Osteoblast (primary cell): ENCODE results near the gene STAMBPL1. TPM values are rescaled to one million over a fixed set of nuclear protein-coding genes. Genes with fewer than 3 reads are reported as not detected.
A peak's percentile ranks its signal among the peaks of the same experiment; 100 is the strongest.

Source experiments
- DNase-seq: peaks from one replicate; pipeline ENCODE4 v3.0.0; 2011; ENCODE audit warnings: low spot score, mixed read lengths; ENCODE audit not compliant: insufficient read length; ENCODE audit errors: missing footprints
- H2AFZ ChIP-seq: 2 replicates; pipeline ENCODE4 v1.6.0; 2011; ENCODE audit warnings: mild to moderate bottlenecking, low read length
- H3K27ac ChIP-seq: 2 replicates; pipeline ENCODE4 v1.5.1; 2011; ENCODE audit warnings: mild to moderate bottlenecking, low read depth, low read length, moderate library complexity
- H3K27me3 ChIP-seq: 2 replicates; pipeline ENCODE4 v1.6.0; 2012; ENCODE audit warnings: mild to moderate bottlenecking, control low read depth, inconsistent platforms, low read length, moderate library complexity; ENCODE audit not compliant: insufficient read depth
- H3K36me3 ChIP-seq: 2 replicates; pipeline ENCODE4 v1.5.1; 2011; ENCODE audit warnings: mild to moderate bottlenecking, low read length, control low read depth, moderate library complexity; ENCODE audit not compliant: insufficient read depth
- H3K4me1 ChIP-seq: 2 replicates; pipeline ENCODE4 v1.5.1; 2011; ENCODE audit warnings: mild to moderate bottlenecking, low read length, control low read depth, moderate library complexity; ENCODE audit not compliant: insufficient read depth
- H3K4me2 ChIP-seq: 2 replicates; pipeline ENCODE4 v1.6.0; 2011; ENCODE audit warnings: mild to moderate bottlenecking, low read length; ENCODE audit not compliant: insufficient read depth
- H3K4me3 ChIP-seq: fragments of 200-600 bp; sonication (generic); 3 replicates; pipeline ENCODE4 v1.5.1; 2012; ENCODE audit warnings: mild to moderate bottlenecking, low read length, inconsistent platforms; ENCODE audit not compliant: insufficient read depth
- H3K79me2 ChIP-seq: 2 replicates; pipeline ENCODE4 v1.6.0; 2012; ENCODE audit warnings: mild to moderate bottlenecking, low read length, control low read depth, inconsistent platforms; ENCODE audit not compliant: insufficient read depth
- H3K9me3 ChIP-seq: 2 replicates; pipeline ENCODE4 v1.5.1; 2011; ENCODE audit warnings: low read depth, low read length, control low read depth
- H4K20me1 ChIP-seq: 2 replicates; pipeline ENCODE4 v1.6.0; 2012; ENCODE audit warnings: mild to moderate bottlenecking, low read length, control low read depth; ENCODE audit not compliant: insufficient read depth
- total RNA-seq: library from RNA; depleted of rRNA; stranded (reverse); fragments of >200 nt; gene quantifications from 2 replicates; pipeline ENCODE4 v1.2.3, GENCODE V29; 2012
- TF ChIP-seq, protein P1 (sequence below): IDR thresholded peaks from 2 replicates; pipeline ENCODE4 v1.5.1; 2011; ENCODE audit warnings: mild to moderate bottlenecking, low read depth, low read length, moderate library complexity; ENCODE audit errors: extremely low read depth

STAMBPL1 gene
- total RNA-seq, 1 donor: 11.6 TPM

DNA sequence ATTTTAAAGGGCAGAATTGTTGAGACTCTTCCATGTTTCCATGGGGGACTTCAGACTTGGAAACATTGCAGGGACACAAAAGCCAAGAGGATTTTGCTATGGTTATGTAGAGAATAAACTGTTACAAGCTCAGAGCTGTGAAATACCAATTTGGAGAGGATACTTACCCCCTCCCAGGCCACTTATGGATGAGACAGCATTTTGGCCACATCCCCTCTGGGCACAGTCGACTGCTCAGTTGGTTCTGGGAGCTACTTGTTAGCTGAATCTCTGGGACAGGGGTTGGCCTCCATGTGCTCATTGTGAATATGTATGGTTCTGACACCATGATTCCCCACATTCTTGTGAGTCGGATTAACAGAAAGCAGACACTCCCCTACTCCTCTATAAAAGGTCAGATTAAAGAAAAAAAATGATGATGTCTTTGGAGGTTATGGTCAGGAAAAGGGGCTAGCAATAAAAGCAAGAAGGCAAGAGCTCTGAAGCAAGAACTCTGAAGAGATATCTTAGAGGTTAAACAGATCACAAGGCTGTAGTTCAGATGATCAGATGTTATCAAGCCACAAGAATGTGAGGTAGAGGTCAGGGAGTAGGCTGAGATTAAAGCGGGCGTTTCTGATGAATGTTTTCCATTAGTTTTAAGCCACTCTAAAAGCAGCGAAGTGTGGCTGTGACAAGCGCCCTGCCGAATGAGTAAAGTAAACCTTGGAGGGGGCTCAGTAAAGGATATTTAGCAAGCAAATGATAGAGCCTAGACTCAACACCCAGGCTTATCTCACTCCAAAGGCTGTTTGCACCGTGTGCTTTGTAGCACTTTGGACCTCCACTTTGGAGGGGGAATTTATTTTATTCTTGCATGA lies 17.2 kb downstream of the STAMBPL1 start:
- peaks cover 40% of the 10 kb centered on the region for H3K79me2 ChIP-seq

DNA sequence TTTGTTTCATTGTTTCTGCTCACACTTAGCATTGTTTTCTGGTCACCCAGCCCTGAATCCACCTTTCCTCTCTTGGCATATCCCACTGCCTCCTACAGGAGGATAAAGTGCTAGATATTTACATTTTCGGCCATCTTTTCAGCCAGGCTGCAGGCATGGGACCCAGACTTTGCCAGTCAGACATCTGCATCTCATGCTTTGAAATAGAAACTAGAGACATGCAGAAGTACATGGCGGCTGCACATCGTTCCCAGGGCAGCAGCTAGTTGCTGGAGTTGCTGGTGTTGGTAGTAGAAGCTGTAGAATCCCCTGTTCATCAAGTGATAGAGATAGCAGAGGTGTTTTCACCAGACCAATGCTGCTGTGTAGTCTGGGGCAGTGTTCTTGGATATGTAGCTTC lies 18.7 kb downstream of the STAMBPL1 start:
- TF ChIP-seq, protein P1, sequence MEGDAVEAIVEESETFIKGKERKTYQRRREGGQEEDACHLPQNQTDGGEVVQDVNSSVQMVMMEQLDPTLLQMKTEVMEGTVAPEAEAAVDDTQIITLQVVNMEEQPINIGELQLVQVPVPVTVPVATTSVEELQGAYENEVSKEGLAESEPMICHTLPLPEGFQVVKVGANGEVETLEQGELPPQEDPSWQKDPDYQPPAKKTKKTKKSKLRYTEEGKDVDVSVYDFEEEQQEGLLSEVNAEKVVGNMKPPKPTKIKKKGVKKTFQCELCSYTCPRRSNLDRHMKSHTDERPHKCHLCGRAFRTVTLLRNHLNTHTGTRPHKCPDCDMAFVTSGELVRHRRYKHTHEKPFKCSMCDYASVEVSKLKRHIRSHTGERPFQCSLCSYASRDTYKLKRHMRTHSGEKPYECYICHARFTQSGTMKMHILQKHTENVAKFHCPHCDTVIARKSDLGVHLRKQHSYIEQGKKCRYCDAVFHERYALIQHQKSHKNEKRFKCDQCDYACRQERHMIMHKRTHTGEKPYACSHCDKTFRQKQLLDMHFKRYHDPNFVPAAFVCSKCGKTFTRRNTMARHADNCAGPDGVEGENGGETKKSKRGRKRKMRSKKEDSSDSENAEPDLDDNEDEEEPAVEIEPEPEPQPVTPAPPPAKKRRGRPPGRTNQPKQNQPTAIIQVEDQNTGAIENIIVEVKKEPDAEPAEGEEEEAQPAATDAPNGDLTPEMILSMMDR: no peak
- no peak overlapping the region for H3K27ac ChIP-seq
- no peaks in the 10 kb centered on the region for H3K27me3 ChIP-seq
- H3K9me3 ChIP-seq: no peaks in the 10 kb centered on the region
- no peak overlapping the region for H3K4me3 ChIP-seq
- H3K4me2 ChIP-seq: no peak overlapping the region
- H3K4me1 ChIP-seq: peaks cover 44% of the 10 kb centered on the region
- H3K36me3 ChIP-seq: peaks cover 10% of the 10 kb centered on the region
- no peaks in the 10 kb centered on the region for H4K20me1 ChIP-seq
- DNase-seq: no peak
- H3K79me2 ChIP-seq: peaks cover 40% of the 10 kb centered on the region
- no peak overlapping the region for H2AFZ ChIP-seq

More for the DNA sequence above, 17.2 kb downstream of the STAMBPL1 start:
- Histone ChIP-seq H4K20me1 (no peaks in the 10 kb centered on the region), H3K4me2 (peak overlapping the region; percentile 11), H3K9me3 (no peaks in the 10 kb centered on the region), H2AFZ (peak overlapping the region; percentile 54), H3K27ac (peak overlapping the region; percentile 43), H3K27me3 (no peaks in the 10 kb centered on the region), H3K4me3 (no peak overlapping the region), H3K36me3 (peaks cover 1% of the 10 kb centered on the region), H3K4me1 (peaks cover 58% of the 10 kb centered on the region)
- TF ChIP-seq, protein P1: no peak
- DNase-seq: no peak

DNA sequence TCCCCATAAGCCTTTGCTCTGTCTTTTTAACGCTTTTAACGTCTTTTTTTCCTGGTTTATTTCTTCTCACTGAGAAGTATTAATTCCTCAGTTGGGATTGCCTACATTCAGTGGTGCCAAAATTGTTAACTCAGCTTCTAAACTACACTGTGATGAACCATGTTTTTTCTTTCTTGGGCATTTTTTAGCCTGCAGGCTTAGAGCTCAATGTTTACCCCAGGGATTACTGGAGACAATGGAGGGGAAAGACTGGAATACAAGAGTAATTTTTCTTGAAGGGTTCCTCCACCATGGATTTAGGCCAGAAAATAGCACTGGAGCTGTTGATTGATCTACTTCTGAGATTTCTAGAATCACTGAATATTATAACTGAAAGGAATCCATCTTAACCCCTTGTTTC lies 19.8 kb downstream of the STAMBPL1 start:
- Histone ChIP-seq H3K27me3 (no peaks in the 10 kb centered on the region), H4K20me1 (no peaks in the 10 kb centered on the region), H3K4me3 (no peak overlapping the region), H3K79me2 (peaks cover 39% of the 10 kb centered on the region), H3K4me2 (no peak overlapping the region), H2AFZ (no peak overlapping the region), H3K27ac (no peak overlapping the region), H3K9me3 (no peaks in the 10 kb centered on the region), H3K4me1 (peaks cover 36% of the 10 kb centered on the region), H3K36me3 (peaks cover 19% of the 10 kb centered on the region)
- DNase-seq: no peak
- TF ChIP-seq, protein P1: no peak

DNA sequence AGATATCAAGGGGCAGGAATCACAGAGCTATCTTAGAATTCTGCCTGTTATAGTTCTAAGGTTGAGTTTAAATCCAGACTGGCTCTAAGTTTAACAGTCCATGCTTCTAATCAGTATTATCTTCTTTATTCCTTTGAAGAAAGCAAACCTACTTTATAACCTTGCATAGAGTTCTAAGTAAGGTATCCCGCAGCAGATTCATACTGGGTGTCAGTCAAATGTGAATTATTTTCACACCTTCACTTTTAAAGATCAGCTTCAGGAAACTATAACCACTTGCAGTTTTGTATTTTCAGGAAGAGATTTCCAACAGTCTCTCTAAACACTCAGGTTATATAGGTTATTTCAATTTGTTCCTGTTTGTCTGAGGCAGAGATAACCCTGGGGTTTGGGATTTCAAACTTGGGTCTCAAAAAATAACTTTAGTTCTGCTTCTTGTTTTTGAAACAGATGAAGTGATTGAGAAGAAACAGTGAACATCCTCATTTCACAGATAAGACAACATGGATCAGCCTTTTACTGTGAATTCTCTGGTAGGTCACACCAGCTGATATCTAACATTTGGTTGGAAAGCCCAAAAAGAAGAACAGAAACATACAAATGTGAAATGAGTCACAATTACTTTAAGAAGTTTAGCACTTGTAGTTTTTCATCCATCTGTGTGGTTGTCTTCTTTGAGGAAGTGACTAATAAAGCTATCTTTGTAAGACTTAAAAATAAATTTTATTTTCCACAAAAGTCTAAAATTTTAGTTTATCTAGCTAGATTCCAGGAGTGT lies 21.4 kb downstream of the STAMBPL1 start:
- TF ChIP-seq, protein P1: no peak
- Histone ChIP-seq H3K27ac (no peak overlapping the region), H3K27me3 (no peaks in the 10 kb centered on the region), H3K4me1 (peaks cover 33% of the 10 kb centered on the region), H4K20me1 (no peaks in the 10 kb centered on the region), H3K4me3 (no peak overlapping the region), H2AFZ (no peak overlapping the region), H3K4me2 (peak overlapping the region; percentile 12), H3K36me3 (peaks cover 32% of the 10 kb centered on the region), H3K79me2 (peaks cover 27% of the 10 kb centered on the region), H3K9me3 (no peaks in the 10 kb centered on the region)
- DNase-seq: peak; percentile 36
